Stimulated activated CD8-positive, alpha-beta memory T cell treated with anti-CD3 and anti-CD28 coated beads, Interleukin-15, amount 100 ng/mL, for 4 hours (primary cell): ENCODE results near the gene EXOC2.

Experiments used
- DNase-seq, 2 donors: peaks; one replicate each; pipeline ENCODE4 v3.0.0-alpha.2; 2020; ENCODE audit warnings: low read depth in 2 of 2

The EXOC2 gene

DNA sequence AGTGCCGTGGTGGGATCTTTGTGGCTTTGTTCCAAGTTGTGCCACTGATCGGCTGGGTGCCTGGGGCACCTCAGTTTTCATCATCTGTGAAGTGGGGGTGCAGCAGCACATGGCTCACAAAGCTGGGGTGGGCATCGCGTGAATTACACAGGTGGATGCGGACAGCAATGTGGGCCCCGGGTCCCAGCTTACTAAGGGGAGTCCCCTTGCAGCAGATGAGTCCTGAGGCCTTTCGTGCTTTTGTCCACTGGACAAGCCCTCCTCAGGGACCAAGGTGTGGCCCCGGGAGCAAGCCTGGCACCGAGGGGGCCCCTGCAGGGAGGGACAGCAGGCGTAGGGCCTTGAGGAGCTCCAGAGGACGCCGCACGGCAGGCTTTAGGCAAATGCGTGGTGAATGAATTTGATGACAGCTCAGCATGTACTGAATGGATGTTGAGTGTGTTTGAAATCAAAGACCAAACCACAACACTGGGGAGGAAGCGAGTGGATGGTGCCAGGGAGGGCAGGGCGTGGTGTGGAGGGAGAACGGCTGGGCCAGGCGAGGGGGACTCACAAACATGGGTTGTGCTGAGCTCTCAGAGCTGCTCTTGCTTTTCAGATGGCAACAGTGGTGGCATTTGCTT, 248.2 kb downstream of the EXOC2 start:
- peak in 1 of 2 donors; percentile 31 for DNase-seq

GRCh38 chr6:443621-444159, 249.2 kb downstream of the EXOC2 start:
- DNase-seq = no peak

DNA sequence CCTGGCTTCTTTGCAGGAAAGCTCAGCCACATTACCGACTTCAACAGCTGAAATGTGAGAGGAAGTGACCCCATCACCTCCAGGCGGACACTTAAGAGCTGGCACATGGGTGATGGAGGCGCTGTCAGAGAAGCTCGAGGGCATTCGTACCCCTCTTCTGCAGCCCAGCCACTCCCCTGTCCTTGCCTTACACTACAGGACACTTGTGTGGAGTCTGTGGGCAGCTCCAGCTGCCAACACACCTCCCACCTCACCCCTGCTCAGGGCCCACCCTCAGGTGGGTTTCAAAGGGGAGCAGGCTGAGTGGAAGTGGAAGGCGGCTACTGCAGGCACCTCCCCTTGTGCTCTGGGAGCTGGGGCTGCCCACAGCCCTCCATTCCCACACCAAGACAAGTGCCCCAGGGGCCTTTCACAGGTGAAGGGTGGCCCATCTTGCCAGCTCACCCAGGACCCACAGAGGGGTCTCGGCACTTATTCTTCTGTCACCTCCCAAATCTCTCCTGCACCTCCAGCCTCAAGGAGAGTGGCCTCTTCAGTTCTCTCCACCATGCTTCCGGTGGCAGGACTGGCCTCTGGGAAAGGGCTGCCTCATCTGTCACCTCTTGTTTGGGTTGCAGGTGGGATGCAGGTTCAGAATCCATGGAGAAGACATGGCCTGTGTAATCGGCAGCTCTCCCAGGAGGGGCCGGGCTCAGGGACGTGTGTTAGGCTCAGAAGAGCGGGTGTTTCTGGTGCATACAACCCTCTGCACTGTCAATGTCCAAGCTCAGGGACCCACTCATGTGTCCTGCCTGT, 251.6 kb downstream of the EXOC2 start:
- DNase-seq = no peak

DNA sequence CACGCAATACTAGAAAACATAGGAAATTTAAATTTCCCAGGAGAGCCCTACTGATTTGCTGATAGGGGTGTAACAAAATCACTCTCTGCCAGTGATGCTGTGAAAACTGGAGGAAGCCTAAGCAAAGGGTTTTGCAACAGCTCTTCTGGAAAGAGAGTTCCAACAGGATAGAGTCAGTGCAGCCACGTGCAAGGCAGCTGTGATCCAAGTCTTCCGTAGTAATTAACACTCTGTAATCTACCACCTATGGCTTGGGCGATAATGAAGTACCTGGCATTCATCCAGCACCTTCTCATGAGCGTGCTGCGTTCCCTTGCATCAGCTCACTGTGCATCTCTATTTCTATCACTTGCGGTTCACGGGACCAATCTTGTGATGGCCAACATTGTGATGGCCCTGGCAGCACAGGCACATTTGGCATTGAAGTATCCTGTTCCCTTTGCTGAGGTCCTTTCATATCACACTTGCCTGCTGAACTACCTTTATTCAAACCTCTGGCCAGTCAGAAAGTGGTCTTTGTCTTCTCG, 253.2 kb downstream of the EXOC2 start:
- no peak for DNase-seq

GRCh38 chr6:438634-439170, 254.2 kb downstream of the EXOC2 start:
- no peak for DNase-seq

DNA sequence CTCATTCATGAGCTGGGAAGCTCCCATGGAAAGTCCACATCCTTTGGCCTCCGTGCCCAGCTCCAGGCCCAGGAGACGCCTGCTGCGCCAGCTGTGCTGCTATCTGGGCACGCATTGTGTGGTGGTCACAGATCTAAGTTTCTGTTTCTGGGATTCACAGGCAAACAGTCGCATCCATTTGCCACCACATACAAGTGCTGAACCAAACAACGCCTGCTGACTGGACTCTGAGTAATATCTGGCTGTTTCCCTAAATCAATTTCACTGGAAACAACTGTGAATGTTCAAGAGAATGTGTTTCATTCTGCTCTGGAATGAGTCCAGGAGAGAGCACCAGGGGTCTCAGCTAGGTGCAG, 255.9 kb downstream of the EXOC2 start:
- no peak for DNase-seq

- no peak for DNase-seq
Observed at GRCh38 chr6:436308-437036, 256.5 kb downstream of the EXOC2 start.

DNA sequence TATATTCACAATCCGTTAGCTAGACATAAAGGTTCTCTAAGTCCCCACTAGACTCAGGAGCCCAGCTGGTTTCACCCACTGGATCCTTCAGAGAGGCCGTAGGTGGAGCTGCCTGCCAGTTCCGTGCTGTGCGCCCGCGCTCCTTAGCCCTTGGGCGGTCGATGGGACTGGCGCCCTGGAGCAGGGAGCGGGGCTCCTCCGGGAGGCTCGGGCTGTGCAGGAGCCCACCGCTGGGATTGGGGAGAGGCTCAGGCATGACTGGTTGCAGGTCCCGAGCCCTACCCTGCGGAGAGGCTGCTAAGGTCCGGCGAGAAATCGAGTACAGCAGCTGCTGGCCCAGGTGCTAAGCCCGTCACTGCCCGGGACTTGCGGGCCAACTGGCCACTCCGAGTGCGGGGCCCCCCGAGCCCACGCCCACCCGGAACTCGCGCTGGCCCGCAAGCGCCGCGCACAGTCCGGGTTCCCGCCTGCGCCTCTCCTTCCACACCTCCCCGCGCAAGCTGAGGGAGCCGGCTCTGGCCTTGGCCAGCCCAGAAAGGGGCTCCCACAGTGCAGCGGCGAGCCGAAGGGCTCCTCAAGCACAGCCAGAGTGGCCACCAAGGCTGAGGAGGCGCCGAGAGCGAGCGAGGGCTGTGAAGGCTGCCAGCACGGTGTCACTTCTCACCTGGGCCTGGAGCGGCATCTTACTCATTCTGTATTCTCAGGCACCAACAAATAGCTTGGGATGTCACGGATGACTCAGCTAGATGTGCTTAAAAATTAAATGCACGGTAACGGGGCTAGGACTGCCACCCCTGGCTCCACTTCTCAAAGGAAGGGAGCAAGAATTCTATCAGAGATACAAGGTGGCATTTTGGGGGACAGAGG, 257.3 kb downstream of the EXOC2 start:
- DNase-seq = no peak
